ENCODE results near the gene LAMB4.

Gene LAMB4

DNA sequence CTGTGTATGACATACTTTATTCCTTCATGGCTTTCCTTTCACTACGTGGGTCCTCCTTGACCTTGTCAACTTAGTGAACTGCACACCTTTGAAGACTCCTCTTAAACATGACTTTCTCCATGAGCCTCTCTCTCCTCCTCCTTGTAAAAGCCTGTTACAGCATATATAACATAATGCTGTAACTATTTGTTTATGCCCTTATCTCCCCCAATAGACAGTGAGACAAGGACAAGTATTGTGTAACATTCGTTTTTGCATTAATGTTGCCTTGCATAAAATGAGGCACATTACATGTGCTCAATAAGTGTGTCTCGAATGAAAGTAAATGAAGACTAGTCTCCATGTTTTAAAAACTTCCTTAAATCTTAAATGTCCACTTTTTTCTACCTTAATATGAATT lies 122.9 kb downstream of the LAMB4 start:
- H3K4me3 ChIP-seq (ENCODE audit: low read depth, low read length) = no peak overlapping the region
- DNase-seq (ENCODE audit: low read depth) = peak; percentile 49
- TF ChIP-seq, protein P1, sequence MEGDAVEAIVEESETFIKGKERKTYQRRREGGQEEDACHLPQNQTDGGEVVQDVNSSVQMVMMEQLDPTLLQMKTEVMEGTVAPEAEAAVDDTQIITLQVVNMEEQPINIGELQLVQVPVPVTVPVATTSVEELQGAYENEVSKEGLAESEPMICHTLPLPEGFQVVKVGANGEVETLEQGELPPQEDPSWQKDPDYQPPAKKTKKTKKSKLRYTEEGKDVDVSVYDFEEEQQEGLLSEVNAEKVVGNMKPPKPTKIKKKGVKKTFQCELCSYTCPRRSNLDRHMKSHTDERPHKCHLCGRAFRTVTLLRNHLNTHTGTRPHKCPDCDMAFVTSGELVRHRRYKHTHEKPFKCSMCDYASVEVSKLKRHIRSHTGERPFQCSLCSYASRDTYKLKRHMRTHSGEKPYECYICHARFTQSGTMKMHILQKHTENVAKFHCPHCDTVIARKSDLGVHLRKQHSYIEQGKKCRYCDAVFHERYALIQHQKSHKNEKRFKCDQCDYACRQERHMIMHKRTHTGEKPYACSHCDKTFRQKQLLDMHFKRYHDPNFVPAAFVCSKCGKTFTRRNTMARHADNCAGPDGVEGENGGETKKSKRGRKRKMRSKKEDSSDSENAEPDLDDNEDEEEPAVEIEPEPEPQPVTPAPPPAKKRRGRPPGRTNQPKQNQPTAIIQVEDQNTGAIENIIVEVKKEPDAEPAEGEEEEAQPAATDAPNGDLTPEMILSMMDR (conservative IDR thresholded peaks at IDR 0.05; ENCODE audit: low read depth, low read length) = no peak

DNA sequence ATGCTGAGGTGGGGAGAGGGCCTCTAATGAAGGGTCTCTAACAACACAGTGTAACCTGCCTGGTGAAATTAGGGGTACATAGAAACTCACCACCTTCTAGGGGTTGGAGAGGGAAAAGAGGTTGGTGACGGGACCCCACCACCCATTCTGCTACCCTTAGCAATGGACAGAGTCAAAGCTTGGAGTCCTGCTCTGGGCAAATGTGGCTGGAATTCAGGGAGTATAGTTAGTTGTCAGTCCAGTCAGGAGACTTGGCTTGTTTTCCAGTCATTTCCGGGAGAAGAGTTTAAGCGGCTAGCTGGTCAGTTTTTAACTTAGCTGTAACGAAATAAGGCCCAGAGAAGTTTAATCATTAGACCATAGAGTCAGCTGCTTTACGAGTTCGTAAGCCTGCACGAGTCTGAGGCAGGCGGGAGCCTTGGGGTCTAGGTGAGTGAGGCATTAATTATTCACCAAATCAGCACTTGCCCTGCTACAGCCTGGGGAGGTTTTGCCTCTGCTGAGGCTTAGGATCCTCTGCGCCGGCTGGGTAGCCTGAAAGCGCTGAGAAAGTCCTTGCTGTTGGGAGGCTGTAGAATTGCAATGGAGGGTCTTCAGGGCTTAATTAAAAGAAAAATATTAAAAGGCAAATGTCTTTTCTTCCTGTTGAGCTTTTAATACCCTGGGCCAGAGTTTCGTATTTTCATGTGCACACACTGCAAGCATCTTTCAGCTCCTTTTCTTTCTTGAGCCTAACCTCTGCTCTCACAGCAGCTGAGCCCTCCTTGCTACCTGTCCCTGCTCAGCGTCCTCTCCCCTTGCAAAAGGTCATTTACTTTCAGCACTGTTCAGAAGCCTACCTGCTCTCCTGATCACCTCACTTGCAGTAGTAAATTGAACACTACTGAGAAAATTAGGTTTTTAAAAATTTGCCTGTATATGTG lies 125.7 kb downstream of the LAMB4 start:
- H3K4me3 ChIP-seq (ENCODE audit: low read depth, low read length) = no peak overlapping the region
- TF ChIP-seq, protein P1 (conservative IDR thresholded peaks at IDR 0.05; ENCODE audit: low read depth, low read length) = no peak
- DNase-seq (ENCODE audit: low read depth) = peak; percentile 78

DNA sequence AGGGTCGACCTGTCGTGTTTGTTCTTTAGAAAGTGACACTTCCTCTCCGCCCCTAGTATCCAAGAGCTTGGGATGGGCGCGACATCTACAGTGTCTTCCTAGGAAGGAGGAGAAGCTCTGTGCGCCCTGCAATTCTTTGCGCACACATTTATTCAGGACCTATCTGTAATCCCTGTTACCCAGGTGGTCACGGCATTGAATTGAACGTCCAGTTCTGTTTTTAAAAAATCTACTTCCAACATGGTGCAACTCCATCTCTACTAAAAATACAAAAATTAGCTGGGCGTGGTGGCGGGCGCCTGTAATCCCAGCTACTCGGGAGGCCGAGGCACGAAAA lies 126.6 kb downstream of the LAMB4 start:
- no peak for DNase-seq (ENCODE audit: low read depth)
- TF ChIP-seq, protein P1 (conservative IDR thresholded peaks at IDR 0.05; ENCODE audit: low read depth, low read length) = no peak
- peak overlapping the region; percentile 90 for H3K4me3 ChIP-seq (ENCODE audit: low read depth, low read length)

DNA sequence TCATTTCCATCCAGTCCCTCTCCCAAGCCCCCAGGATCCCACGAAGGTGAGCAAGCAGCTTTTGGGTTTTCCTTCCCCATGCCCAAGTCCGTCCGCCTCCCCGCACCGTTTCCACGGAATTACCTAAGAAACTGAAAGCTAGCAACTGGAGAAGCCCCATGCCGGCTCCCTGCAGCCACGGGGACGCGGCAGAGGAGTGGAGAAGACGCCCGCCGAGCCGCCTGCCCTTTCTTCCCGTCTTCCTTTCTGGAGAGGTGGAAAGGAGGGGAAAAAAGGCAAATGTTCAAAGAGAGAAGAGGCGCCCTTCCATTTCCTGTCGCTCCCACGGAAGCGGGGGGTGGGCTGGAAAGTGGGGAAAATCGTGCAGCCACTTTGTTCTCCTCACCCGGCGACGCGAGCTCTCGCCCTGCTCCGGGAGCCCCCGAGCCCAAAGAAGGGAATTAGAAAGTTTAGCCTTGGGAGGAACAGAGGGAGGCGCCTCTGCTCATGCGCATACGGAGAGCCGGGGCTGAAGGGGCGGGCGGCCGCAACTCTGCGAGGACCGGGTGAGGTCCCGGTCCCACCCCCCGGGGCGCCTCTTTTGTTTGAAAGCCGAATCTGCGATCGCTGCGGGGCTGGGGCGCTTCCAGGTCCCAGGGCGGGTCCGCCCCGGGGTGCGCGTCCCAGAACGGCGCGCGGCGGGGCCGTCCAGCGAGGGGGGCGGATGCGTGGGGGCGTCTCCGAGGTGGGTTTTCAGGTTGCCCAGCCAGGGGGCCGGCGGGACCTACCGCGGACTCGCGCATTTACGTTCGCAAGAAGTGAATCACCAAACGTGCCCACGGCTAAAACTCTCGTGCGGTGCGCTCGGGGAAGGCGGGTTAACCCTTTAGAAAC lies 127.2 kb downstream of the LAMB4 start, which contains the start of gene LAMB1:
Gene LAMB1 (minus strand): TSS at position 436 of the 873 bp plus-strand sequence. CDS start 276 bp downstream, at position 160.
- peak; percentile 86 for DNase-seq (ENCODE audit: low read depth)
- peak within 1 kb of the TSS; percentile 90 for H3K4me3 ChIP-seq (ENCODE audit: low read depth, low read length)
- TF ChIP-seq, protein P1 (conservative IDR thresholded peaks at IDR 0.05; ENCODE audit: low read depth, low read length) = no peak

DNA sequence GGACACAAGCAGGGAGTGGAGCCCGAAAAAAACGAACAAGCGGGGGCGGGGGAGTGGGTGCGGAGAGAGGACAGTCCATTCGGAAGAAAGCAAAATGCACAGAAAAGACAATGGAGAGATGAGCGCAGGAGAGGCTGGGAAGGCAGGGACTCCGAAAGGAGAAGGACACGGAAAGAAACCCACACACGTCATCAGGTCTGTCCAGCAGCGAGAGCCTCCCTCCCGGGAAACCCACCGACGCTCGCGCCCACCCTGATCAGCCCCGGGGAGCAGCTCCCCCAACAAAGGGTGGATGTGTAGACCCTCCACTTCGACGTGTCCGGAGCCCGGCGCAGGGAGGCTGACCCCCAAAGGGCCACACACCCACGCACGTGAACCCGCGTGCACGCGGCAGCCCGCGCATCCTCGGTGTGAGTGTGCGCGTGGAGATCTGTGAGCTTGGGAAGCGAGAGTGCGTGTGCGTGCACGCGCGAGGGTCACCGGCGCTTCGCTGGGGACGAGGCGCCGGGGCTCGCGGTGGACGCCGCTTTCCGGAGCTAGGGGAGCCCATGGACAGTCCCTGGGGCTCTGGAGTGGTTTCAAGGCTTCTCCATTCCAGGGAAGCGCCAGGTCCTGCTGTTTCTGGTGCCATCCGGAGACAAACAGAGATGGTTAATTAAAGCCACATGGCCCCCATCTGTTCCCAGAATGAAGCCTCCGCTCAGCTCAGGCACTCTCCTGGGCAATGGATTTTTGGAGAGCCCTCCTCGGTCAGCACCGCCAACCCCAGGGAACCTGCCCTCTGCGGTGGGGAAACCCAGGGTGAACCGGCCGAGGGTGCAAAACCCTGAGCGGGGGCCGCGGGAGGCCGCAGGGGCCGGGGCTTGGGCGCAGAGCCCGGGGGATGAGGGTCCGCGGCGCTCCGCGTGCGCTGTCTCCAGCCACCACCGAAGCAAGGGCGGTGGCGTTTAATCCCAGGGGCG lies 128.1 kb downstream of the LAMB4 start:
- DNase-seq (ENCODE audit: low read depth) = peak; percentile 49
- TF ChIP-seq, protein P1 (conservative IDR thresholded peaks at IDR 0.05; ENCODE audit: low read depth, low read length) = no peak
- H3K4me3 ChIP-seq (ENCODE audit: low read depth, low read length) = peak overlapping the region; percentile 90

All from choroid plexus epithelial cell (primary cell).